ENCODE data around the gene TBC1D23. TPM values are rescaled to one million over a fixed set of nuclear protein-coding genes. Genes with fewer than 3 reads are reported as not detected.
A peak's percentile ranks its signal among the peaks of the same experiment; 100 is the strongest.
"Not testable (repeated sequence)": the region's sequence is repeated elsewhere in the genome, so short reads cannot be mapped to it uniquely, and the experiment has no call there.

The TBC1D23 gene
- total RNA-seq, 1 donor from 2014 or later = 58.1 TPM

DNA sequence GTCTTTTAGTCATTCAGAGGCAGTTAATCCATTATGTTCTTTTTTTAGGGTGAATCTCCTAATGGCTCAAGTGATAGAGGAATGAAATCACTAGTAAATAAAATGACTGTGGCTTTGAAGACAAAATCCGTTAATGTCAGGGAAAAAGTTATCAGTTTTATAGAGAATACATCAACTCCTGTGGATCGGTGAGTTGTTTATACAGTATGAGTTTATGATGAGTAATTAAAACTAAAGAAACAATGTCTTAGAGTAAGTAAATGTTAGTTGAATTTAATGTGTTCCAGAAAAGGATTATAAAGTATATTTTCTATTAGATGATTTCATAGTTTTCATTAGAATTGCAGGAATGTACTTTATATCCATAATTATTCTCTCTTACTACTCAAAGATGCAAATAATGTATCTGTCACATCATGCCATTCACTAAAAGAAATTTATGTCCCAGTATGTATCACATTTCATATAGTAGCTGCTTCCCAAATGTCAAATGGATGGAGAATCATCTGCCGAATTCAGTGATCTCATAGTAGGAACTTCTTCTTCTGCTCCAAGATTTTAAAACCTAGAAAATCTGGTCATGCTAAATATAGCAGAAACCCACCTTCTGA lies 49.7 kb downstream of the TBC1D23 start:
- no peak for DNase-seq

- no peak for DNase-seq
Measured at GRCh38 chr3:100311011-100311410, 50.2 kb downstream of the TBC1D23 start.

GRCh38 chr3:100316641-100317069 lies 55.9 kb downstream of the TBC1D23 start:
- peak; percentile 63 for DNase-seq

GRCh38 chr3:100317912-100318311 lies 57.1 kb downstream of the TBC1D23 start:
- no peak for DNase-seq

DNA sequence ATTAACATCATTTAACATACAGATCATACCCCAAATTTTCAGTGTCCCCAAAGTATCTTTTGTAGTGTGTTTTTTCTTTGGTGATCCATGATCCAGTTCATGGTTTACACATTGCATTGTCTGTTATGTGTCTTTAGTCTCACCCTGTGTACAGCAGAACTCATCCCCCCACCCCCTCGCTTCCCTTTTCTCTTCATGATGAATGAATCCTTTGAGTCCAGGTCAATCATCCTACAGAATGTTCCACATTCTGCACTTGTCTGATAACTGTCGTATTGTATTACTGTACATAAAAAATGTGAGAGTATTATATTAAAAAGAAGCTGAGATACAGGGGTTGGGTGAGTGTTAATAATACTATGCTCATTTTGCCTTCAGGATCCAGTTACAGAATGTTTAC lies 59.2 kb downstream of the TBC1D23 start:
- no peak for DNase-seq

DNA sequence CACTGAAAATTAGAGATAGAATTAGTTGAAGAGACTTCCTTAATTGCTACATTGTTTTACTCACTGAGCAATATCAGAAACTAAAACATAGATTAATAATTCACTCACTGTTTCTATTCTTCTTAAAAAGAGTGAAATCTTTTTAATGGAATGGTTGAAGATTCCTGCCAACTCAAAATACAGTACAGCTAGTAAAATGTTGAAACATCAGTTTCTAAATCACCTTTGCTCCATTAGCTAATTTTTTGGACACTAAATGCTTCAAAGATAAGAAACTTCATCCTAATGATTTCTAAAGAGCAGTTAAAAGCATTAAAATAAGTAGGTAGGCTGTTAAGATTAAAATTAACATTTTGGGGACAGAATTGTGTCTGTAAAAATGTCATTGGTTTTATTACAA lies 63.3 kb downstream of the TBC1D23 start:
- DNase-seq = no peak

DNA sequence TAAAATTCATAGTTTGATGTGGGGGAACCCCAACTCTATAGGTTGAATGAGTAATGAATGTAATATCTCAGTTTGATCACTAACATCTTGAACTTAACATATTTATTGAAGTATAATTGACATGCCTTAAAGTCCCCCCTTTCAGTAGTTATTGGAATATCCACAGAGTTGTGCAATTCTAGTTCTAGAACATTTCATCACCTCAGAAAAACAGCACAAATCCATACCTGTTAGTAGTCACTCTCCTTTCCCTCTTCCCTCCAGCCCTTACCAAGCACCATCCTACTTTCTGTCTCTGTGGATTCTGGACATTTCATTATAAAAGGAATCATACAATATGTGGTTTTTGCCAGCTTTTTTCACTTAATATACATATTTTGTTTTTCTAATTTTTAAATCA lies 65.0 kb downstream of the TBC1D23 start:
- DNase-seq = no peak

GRCh38 chr3:100327377-100327776 lies 66.6 kb downstream of the TBC1D23 start:
- DNase-seq = not testable (repeated sequence)

DNA sequence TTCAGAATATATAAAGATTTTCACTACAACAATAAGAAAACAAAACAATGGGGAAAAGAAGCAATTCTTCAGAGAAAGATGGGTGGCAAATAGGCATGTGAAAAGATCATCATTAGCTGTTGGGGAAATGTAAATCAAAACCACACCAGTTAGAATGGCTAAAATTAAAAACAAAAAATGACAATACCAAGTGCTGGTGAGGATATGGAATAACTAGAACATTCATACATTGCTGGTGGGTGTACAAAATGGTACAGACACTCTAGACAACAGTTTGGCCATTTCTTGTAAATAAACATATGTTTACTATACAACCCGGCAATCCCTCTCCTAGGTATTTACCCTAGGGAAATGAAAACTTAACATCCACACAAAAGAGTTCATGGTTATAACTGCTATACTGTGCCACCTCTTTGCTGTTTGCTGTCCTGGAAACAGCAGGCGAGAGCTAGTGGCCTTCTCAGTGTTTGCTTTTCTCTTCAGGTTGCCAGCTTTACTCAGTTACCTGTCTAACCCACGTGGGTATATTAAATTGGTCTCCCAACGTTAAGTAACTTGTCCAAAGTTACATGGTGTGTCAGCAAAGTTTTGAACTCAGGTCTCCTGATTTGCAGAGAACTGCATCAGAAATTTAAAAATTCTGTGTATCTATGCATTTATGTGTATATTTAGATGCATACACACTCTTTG lies 69.2 kb downstream of the TBC1D23 start:
- DNase-seq = no peak

DNA sequence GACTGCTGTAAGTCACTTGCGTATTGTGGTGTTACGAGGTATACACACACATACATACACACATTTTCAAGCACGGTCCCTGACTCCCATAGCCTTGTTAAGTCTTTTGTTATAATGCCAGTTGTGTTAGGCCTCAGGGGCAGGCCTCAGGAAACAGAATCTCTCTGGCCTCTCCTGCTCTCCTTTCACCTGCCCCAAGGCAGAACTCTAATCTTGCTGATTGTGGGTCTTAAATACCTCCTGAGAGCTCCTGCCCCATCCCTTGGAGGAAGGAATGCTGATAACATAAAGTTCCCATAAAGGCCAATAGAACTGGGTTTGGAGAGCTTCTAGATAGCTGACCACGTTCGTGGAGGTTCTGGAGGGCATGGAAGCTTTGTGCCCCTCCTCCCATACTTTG lies 69.9 kb downstream of the TBC1D23 start:
- DNase-seq = no peak

DNA sequence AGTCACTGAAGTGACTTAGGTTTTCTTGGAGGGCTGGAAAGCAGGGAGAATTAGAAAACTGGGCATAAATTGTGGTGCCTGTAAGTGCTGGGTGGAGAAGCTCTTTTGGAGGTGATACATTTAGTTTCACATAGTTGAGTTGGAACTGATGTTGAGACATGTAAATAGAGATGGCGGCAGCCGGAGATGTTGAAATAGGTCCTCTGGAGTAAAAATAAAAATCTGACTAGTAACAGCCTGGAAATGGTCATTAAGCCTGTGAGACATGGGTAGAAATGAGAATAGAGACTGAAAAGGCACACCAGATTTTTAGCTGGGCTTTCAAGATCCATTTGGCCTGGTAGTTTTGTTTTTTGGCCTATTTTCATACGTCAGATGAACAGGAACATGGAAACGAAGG lies 70.9 kb downstream of the TBC1D23 start:
- no peak for DNase-seq

DNA sequence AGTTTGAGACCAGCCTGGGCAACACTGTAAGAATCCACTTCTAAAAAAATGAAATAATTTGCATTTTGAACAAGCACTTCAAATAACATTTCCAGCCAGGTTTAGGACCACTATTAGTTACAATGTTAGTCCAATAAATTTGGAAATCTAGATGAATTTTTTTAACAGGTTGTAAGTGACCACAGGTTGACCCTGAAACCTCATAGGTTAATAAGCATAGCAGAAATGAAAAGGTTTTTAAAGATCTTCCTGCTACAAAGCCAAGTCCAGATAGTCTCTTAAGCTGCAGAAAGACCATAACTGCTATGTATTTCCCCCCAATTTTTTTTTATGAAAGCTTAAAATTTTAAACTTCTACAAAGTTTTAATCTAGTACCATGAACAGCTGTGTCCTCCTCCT lies 72.3 kb downstream of the TBC1D23 start:
- DNase-seq = no peak

DNA sequence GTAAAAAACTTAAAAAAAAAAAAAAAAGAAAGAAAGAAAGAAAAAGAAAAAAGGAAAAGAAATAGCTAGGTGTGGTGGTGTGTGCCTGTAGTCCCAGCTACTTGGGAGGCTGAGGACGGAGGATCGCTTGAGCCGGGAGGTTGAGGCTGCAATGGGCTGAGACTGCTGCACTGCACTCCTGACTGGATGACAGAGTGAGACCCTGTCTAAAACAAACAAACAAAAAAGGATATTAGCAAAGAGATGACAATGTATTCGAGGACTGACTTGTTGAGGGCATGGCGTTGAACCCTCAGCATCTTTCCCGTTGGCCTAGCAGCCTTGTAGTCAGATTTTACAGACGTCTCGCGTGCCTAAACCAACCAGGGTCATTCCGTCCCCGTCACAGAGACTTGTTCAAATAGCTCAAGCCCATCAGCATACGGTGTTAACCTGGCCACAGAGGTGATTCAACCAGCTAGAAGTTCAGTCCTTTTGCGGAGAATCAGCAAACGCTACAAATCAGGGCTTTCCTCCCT lies 73.2 kb downstream of the TBC1D23 start:
- DNase-seq = no peak

- DNase-seq = peak; percentile 89
Measured at GRCh38 chr3:100334488-100335351, 73.9 kb downstream of the TBC1D23 start, which contains the start of gene NIT2. TSS of gene NIT2 (plus strand) at chr3:100334757. CDS start at chr3:100334792, 35 bp downstream.

GRCh38 chr3:100335434-100335833 lies 74.6 kb downstream of the TBC1D23 start:
- peak; percentile 13 for DNase-seq

DNA sequence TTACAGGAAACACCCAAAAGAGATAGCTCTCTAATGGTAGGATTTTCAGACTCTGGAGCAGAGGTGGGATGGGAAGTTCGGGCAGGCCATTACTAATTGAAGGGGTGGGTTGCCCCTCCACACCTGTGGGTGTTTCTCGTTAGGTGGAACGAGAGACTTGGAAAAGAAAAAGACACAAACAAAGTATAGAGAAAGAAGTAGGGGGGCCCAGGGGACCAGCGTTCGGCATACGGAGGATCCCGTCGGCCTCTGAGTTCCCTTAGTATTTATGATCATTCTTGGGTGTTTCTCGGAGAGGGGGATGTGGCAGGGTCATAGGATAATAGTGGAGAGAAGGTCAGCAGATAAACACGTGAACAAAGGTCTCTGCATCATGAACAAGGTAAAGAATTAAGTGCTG lies 75.4 kb downstream of the TBC1D23 start:
- DNase-seq = not testable (repeated sequence)

GRCh38 chr3:100338911-100339310 lies 78.1 kb downstream of the TBC1D23 start:
- no peak for DNase-seq

- no peak for DNase-seq
Measured at GRCh38 chr3:100339786-100340185, 79.0 kb downstream of the TBC1D23 start.

DNA sequence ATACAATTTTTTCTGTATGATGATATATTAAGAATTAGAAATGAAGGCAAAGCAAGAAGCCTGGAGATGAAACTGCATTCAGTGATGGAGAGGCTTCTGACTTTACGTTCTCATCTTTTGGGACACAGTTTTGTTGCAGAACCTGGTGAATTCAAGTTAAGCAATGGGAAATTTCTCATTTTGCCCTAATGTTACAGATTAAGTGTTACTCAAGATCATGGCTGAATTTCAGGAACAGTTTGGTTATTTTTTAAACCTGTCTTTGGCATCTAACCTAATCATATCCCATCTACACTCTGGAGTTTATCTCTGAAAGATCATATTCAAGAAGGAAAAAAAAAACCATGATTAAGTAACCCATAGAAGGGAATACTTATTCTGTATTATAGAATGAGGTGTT lies 79.7 kb downstream of the TBC1D23 start:
- no peak for DNase-seq

- DNase-seq = no peak
Measured at GRCh38 chr3:100348727-100349126, 87.9 kb downstream of the TBC1D23 start.

DNA sequence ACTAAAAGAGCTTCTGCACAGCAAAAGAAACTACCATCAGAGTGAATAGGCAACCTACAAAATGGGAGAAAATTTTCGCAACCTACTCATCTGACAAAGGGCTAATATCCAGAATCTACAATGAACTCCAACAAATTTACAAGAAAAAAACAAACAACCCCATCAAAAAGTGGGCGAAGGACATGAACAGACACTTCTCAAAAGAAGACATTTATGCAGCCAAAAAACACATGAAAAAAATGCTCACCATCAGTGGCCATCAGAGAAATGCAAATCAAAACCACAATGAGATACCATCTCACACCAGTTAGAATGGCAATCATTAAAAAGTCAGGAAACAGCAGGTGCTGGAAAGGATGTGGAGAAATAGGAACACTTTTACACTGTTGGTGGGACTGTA lies 91.0 kb downstream of the TBC1D23 start:
- DNase-seq = not testable (repeated sequence)

DNA sequence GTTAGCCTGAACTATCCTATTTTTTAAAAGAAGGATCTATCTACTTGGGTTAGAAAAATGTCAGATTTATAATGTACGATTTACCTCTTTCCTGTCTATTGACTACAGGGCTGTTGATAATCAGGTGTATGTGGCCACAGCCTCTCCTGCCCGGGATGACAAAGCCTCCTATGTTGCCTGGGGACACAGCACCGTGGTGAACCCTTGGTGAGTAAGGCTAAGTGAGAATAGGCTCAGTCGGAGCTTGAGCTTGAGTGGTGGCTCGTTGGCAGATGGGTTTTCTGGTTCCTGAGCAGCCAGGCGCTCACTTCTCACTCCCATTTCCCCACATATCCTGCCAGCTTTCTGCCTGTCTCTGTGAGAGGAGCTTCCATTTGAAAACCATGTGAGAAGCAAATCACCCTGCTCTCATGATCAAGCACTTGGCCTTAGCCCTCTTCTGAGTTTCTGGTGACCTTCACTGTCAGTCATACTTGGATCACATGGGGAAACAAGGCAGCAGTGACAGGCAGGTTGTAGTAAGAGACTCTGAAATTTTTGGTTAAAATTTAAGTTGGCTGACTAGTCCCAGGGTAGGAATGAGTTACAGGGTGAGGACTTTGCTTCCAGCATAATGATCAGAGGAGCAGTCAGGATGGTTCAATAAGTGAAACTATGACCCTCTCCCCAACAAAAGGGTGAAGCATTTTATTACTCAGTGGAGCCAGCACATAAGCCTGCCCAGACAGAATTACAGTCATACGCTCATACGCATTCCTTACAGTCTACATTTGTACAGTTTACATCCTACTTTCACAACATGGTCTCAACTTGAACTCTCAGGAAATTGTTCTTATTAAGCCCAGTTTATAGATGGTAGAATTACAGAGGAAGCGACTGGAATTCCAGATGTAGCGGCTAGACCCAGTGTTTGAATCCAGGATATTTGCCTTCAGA lies 91.8 kb downstream of the TBC1D23 start:
- DNase-seq = no peak

Data from tongue (tissue), 2 donors.